HCT116 (cell line): Measurements from ENCODE around the gene CARD9. TPM values are rescaled to one million over a fixed set of nuclear protein-coding genes. Genes with fewer than 3 reads are reported as not detected.

ENCODE experiments used
- ATAC-seq: fragments of 200-7000 bp; cut with Tn5 transposase; 2 replicates; pipeline ENCODE4 v1.9.1; 2020; ENCODE audit warnings: mild to moderate bottlenecking, moderate library complexity
- BruUV-seq: library from RNA; stranded (reverse); fragments of 400-500 nt; replicated peaks from 2 replicates; lab custom pipeline; 2021; lab: Mats Ljungman, UMichigan
- CTCF ChIA-PET: fragments of 300-600 bp; sonication (Branson Sonifier 250); formaldehyde crosslinking; loops from one replicate; lab custom pipeline; 2021; ENCODE audit warnings: antibody characterized with exemption; lab: Charles Lee
- POLR2A ChIA-PET: fragments of 300-600, 350-600 bp; sonication (Branson Sonifier 250); formaldehyde crosslinking; loops from one replicate; lab custom pipeline; 2021; ENCODE audit warnings: antibody characterized with exemption; lab: Charles Lee
- RAD21 ChIA-PET, 2 experiments: fragments of 300-600 bp; sonication (Branson Sonifier 250); formaldehyde crosslinking; loops; one replicate each; lab custom pipeline; 2023; ENCODE audit warnings: low total read pairs in 2 of 2; ENCODE audit not compliant: uncharacterized antibody in 2 of 2, unreplicated experiment in 2 of 2, low non-redundant PET in 1 of 2; lab: Charles Lee
- DNase-seq: peaks from one replicate; pipeline ENCODE4 v3.0.0-alpha.2; 2010; ENCODE audit warnings: low read depth, low spot score
- H2AFZ ChIP-seq: fragments of 200-600 bp; shearing (Covaris generic), sonication (generic); 2 replicates; pipeline ENCODE4 v1.6.1; 2017; ENCODE audit warnings: low read depth, mixed run types, mixed read lengths, antibody characterized with exemption, low read length; ENCODE audit not compliant: poor library complexity, severe bottlenecking
- H3K27ac ChIP-seq: 2 replicates; pipeline ENCODE4 v1.5.1; 2012; ENCODE audit warnings: low read depth, low read length
- H3K27me3 ChIP-seq: fragments of 200-600 bp; sonication (generic); 2 replicates; pipeline ENCODE4 v1.6.1; 2016; ENCODE audit warnings: mixed run types, low read length, mixed read lengths; ENCODE audit not compliant: insufficient read depth
- H3K36me3 ChIP-seq, 2 experiments: fragments of 200-500 bp in 1 of 2; fragments of 200-600 bp in 1 of 2; sonication (Bioruptor generic) in 1 of 2; sonication (generic) in 1 of 2; 2 replicates each; pipeline versions ENCODE4 v1.5.1 to v1.6.1; 2014 to 2016; ENCODE audit warnings: low read length in 2 of 2, inconsistent platforms in 1 of 2, mixed read lengths in 1 of 2, mixed run types in 1 of 2; ENCODE audit not compliant: insufficient read depth in 2 of 2, control insufficient read depth in 1 of 2
- H3K4me1 ChIP-seq, 2 experiments: fragments of 200-600 bp in 1 of 2; sonication (generic) in 1 of 2; 2 replicates each; pipeline versions ENCODE4 v1.5.1 to v1.6.1; 2012 to 2017; ENCODE audit warnings: low read length in 2 of 2, inconsistent platforms in 1 of 2, mild to moderate bottlenecking in 1 of 2, mixed read lengths in 1 of 2, mixed run types in 1 of 2, moderate library complexity in 1 of 2; ENCODE audit not compliant: insufficient read depth in 2 of 2, control insufficient read depth in 1 of 2
- H3K4me2 ChIP-seq: fragments of 200-600 bp; sonication (generic); 2 replicates; pipeline ENCODE4 v1.6.1; 2017; ENCODE audit warnings: mixed run types, low read length, mixed read lengths
- H3K4me3 ChIP-seq, 2 experiments: fragments of 200-600 bp in 1 of 2; sonication (generic) in 1 of 2; replicated peaks in 1 of 2; 2 replicates each; pipeline ENCODE4 v1.5.1; 2011 to 2016; ENCODE audit warnings: low read length in 2 of 2, control low read depth in 1 of 2, low read depth in 1 of 2, mild to moderate bottlenecking in 1 of 2, mixed read lengths in 1 of 2, mixed run types in 1 of 2
- H3K79me2 ChIP-seq: fragments of 200-600 bp; sonication (generic); 2 replicates; pipeline ENCODE4 v1.6.1; 2017; ENCODE audit warnings: mild to moderate bottlenecking, mixed run types, low read length, moderate library complexity, mixed read lengths; ENCODE audit not compliant: insufficient read depth
- H3K9ac ChIP-seq: fragments of 200-600 bp; sonication (generic); 2 replicates; pipeline ENCODE4 v1.6.1; 2016; ENCODE audit warnings: low read length, mixed read lengths
- H3K9me2 ChIP-seq: fragments of 200-600 bp; sonication (generic), shearing (Covaris generic); 2 replicates; pipeline ENCODE4 v1.6.1; 2017; ENCODE audit warnings: mixed run types, mild to moderate bottlenecking, moderate library complexity; ENCODE audit not compliant: insufficient read depth
- H3K9me3 ChIP-seq, 2 experiments: fragments of 200-500 bp in 1 of 2; fragments of 200-600 bp in 1 of 2; sonication (Bioruptor generic) in 1 of 2; sonication (generic) in 1 of 2; 2 replicates each; pipeline ENCODE4 v1.6.1; 2014 to 2017; ENCODE audit warnings: low read length in 2 of 2, mixed read lengths in 2 of 2, inconsistent platforms in 1 of 2, low read depth in 1 of 2, mild to moderate bottlenecking in 1 of 2, mixed run types in 1 of 2, moderate library complexity in 1 of 2; ENCODE audit not compliant: control insufficient read depth in 1 of 2, insufficient read depth in 1 of 2
- H4K20me1 ChIP-seq: fragments of 200-600 bp; sonication (generic), shearing (Covaris generic); 2 replicates; pipeline ENCODE4 v1.6.1; 2017; ENCODE audit warnings: mixed run types, mild to moderate bottlenecking, moderate library complexity; ENCODE audit not compliant: insufficient read depth
- CBX3 ChIP-seq: IDR thresholded peaks from 2 replicates; pipeline ENCODE4 v1.6.1; 2012; ENCODE audit warnings: low read depth
- EGR1 ChIP-seq: IDR thresholded peaks from 2 replicates; pipeline ENCODE4 v1.6.1; 2012; ENCODE audit warnings: low read depth
- EZH2phosphoT487 ChIP-seq: fragments of 200-600 bp; IDR thresholded peaks from 2 replicates; pipeline ENCODE4 v1.6.1; 2018; ENCODE audit warnings: antibody characterized with exemption, borderline replicate concordance
- FOSL1 ChIP-seq: IDR thresholded peaks from 2 replicates; pipeline ENCODE4 v1.6.1; 2012; ENCODE audit warnings: low read depth
- POLR2A ChIP-seq: IDR thresholded peaks from 2 replicates; pipeline ENCODE4 v1.7.0; 2011; ENCODE audit warnings: borderline replicate concordance; ENCODE audit not compliant: insufficient read depth, insufficient read length; ENCODE audit errors: extremely low read depth
- POLR2AphosphoS5 ChIP-seq: IDR thresholded peaks from 2 replicates; pipeline ENCODE4 v1.6.1; 2011; ENCODE audit warnings: mild to moderate bottlenecking, low read depth, low read length, moderate library complexity
- REST ChIP-seq: IDR thresholded peaks from 2 replicates; pipeline ENCODE4 v1.6.1; 2012; ENCODE audit warnings: low read depth
- SIN3A ChIP-seq: IDR thresholded peaks from 2 replicates; pipeline ENCODE4 v1.6.1; 2012; ENCODE audit warnings: low read depth
- SP1 ChIP-seq: IDR thresholded peaks from 2 replicates; pipeline ENCODE4 v1.6.1; 2012; ENCODE audit warnings: low read depth
- TCF7L2 ChIP-seq: IDR thresholded peaks from 2 replicates; pipeline ENCODE4 v1.7.0; 2011; ENCODE audit warnings: borderline replicate concordance, inconsistent platforms; ENCODE audit not compliant: insufficient read depth, insufficient read length; ENCODE audit errors: extremely low read depth
- ZFX ChIP-seq: fragments of 450-650 bp; IDR thresholded peaks from 2 replicates; pipeline ENCODE4 v1.6.1; 2017
- ZNF274 ChIP-seq: fragments of 200-500 bp; sonication (Bioruptor generic); IDR thresholded peaks from 2 replicates; pipeline ENCODE4 v1.6.1; 2014; ENCODE audit warnings: mild to moderate bottlenecking, low read depth, low read length, inconsistent platforms
- intact Hi-C: fragments of 100-400 bp; cut with micrococcal nuclease; formaldehyde crosslinking; loops from 2 replicates; pipeline ENCODE4 v1.10.0; 2022
- total RNA-seq: library from RNA; stranded (reverse); gene quantifications from one replicate; pipeline ENCODE4 v1.2.1, GENCODE V29; 2021; ENCODE audit not compliant: unreplicated experiment

Gene CARD9
- total RNA-seq, 1 experiment from 2014 or later: 1.2 TPM

- no peak overlapping the region for H3K4me3 ChIP-seq
- ATAC-seq: no peak
- no peak overlapping the region for H3K9ac ChIP-seq
- ChIA-PET RAD21 (no interaction called here), CTCF (interaction anchor here (2.1 kb wide), 1 partner anchor 9 kb away, joined by 5 read pairs; no protein-coding TSS in a partner anchor), POLR2A (no interaction called here)
- H3K27me3 ChIP-seq: no peaks in the 10 kb centered on the region
- H2AFZ ChIP-seq: no peak overlapping the region
- intact Hi-C loops: no loop called here
- H3K9me3 ChIP-seq: no peaks in the 10 kb centered on the region
- no TSS peak for BruUV-seq
- no peaks in the 10 kb centered on the region; a peak in 1 of 4 replicates for H3K36me3 ChIP-seq
- no peaks in the 10 kb centered on the region for H4K20me1 ChIP-seq
- no peak for DNase-seq
- TF ChIP-seq ZNF274 (no peak), CBX3 (no peak), ZFX (no peak), TCF7L2 (no peak), FOSL1 (no peak), POLR2A (no peak), SIN3A (no peak), REST (no peak), SP1 (no peak), EGR1 (no peak), POLR2AphosphoS5 (no peak), EZH2phosphoT487 (no peak)
- no peak overlapping the region for H3K4me2 ChIP-seq
- no peaks in the 10 kb centered on the region for H3K79me2 ChIP-seq
- no peak overlapping the region for H3K27ac ChIP-seq
- no peaks in the 10 kb centered on the region; a peak in 1 of 4 replicates for H3K4me1 ChIP-seq
- H3K9me2 ChIP-seq: no peaks in the 10 kb centered on the region
These were observed 36.6 kb downstream of the CARD9 start for GRCh38 chr9:136336881-136337280.
